DMS114 treated with DMSO at 0.1 percent for 48 hours (cell line): ENCODE results near the gene USP3.

ENCODE experiments used
- DNase-seq: peaks from one replicate; lab custom pipeline; 2025; ENCODE audit not compliant: unreplicated experiment; lab: John Stamatoyannopoulos, UW

The USP3 gene

DNA sequence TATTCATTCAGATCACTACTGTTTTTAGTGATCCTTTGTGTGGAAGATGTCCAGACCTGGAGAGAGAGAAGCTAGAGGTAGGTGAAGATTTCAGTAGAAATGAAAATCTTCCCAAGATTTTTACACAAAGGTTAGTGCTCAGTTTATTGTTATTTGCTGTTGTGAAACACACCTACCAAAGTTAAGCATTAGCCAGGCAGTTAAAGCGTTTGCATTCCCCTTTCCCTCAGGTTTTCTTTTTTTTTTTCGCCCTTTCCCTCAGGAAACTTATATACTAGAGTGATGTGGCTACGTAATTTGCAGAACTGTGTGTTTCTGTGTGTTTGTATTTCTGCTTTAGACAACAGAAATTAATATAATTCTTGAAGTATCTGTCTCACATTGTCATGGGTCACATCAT, 34.5 kb downstream of the USP3 start:
- no peak for DNase-seq

DNA sequence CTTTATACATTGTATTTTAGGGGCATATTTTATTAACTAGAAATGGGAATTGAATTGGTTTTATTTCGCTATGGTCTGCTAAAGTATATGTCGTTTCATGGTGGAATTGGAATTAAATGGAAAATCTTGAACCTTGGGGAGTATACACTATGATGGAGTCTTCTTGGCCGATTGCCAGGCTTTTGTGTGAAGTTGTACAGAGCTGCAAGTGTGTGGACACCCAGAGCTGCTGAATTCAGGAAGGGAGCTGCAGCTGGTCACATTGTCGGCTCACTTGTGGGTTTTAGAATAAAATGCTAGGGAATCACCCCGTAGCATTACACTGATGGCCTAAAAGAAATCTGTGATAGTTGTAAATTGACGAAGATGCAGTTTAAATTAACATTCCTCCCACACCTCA, 35.1 kb downstream of the USP3 start:
- DNase-seq = no peak

DNA sequence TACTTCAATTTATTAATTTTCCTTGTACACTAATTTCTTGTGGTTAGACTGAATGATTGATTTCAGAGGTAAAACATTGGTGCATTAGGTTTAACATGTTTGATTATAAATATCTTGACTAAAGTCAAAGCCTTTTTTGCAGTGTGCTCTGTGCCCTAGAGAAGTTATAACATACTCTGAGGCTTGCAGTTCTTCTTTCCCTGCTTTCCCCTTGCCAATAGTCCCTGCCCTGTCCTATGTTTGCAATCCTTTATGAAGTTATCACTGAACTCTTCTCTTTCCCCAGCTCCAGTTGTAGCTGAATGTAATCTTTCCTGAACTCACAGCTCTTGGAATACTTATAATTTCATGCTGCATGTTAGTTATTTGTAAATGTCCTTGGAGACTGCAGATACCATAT, 35.6 kb downstream of the USP3 start:
- no peak for DNase-seq

DNA sequence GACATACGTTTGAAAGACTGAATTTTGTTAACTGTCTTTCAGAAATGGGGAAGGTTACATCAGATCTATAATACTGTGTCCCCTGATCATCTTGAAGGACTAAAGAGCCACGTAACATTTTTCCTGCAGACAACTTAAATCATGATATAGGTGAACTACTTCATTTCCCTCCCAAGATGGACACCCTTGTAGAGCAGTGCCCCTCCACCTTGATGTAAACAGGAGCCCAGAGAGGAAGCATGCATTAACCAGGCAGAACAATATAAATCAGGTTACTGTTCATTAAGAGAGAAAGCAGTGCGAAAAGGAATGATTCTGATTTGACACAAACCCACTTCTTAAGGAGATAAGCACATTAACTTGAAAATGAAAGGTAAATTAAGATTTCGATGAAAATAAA, 36.1 kb downstream of the USP3 start:
- DNase-seq = no peak

DNA sequence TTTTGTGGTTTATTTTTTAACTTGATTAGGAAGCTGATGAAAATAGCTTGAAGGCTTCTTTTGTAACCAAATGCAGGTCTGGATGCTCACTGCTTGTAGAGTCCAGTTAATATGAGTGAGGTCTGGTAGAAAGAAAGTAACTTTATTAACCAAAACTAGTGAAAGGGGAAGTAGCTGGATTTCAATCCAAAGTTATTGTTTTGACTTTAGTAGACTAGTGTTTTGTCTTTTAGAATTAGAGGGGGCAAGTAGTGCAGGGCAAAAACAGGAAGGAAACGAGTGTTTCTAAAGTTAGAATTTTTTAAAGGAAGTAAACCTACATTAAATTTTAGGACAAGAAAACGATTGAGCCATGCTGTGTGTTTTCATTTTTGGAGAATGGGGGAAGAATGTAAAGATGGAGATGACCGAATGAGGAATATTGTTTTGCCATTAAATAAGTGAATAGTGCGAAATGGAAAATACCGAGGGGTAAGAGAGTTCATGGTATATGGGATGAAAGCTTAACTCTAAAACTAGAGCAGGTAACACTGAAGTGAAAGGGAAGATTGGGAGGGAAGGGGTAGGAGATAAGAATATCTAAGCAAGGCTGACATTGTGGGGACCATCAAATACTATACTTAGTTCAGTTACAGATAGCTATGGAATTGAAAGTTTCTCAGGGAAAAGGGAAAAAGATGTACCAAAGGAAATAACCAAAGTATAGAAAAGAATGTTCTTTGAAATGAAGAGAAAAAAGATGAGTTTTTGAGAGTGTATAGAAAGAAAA, 40.0 kb downstream of the USP3 start:
- DNase-seq = no peak

DNA sequence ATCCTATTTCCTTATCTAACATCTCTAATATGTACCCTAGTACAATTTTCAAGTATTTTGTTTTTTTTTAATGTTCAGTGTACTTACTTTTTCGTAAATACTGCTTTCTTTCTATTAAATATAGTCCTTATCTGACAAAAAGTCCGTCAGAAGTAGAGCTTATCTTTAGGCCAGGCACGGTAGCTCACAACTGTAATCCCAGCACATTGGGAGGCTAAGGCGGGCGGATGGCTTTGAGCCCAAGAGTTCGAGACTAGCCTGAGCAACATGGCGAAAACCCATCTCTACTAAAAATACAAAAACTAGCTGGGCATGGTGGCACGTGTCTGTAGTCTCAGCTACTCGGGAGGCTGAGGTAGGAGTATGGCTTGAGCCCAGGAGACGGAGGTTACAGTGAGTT, 41.1 kb downstream of the USP3 start:
- no peak for DNase-seq

DNA sequence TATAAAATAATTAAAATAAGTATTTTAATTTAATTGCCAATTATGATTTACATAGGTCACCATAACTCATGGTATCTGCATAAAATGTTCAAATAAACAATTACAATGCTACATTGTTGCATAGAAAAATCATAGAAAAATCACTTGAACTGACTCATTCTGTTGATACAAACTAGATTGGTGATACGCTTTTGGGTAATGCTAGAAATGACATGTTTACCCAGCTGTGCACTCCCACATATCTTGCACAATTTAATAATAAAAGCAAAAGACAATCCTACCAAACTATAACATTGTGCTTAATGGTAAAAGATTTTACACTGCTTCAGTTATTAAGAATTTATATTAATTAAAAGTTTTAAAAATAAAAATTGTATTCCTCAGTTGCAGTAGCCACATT, 47.0 kb downstream of the USP3 start:
- no peak for DNase-seq

DNA sequence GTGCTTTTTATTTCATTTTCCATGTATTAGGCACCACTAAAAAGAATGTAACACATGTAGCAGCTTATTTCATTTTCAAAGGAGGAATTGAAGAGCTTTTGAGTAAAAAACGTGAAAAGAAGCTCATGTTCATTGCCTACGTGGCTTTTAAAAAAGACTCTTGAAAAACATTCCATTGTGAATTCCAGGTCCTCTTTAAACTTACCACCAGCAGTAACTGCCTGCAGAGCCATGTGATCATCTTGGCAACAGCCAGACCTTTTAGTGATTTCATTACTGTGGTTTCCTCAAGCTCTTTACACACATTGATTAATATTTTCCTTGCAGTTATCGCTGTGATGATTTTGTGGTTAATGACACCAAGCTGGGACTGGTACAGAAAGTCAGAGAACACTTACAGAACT, 49.0 kb downstream of the USP3 start:
- no peak for DNase-seq

DNA sequence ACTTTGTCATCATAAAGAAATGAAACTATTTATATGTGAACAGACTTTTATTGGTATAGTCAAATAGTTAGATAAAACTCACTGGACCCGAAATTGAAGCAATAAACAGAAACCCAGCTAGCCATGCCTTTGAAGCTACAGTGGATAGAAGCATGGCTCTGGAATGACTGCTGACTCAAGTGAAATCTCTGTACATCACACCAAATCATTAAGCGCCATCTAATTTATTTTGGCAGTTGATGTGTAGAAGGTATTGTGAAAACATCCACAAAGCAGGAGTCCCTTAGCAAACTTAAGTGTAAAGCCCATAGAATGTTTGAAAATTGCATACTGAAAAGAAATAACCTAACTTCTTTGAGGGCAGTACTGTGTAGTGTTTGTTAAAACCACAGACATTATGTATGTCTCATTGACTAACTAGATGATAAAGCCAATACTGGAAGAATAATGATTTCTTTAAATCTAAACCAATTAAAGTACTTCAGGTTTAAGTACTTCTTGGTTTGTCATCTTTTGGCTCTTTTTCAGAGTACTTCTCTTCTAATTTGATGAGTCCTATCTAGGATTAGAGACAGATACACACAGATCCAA, 50.0 kb downstream of the USP3 start:
- DNase-seq = no peak

DNA sequence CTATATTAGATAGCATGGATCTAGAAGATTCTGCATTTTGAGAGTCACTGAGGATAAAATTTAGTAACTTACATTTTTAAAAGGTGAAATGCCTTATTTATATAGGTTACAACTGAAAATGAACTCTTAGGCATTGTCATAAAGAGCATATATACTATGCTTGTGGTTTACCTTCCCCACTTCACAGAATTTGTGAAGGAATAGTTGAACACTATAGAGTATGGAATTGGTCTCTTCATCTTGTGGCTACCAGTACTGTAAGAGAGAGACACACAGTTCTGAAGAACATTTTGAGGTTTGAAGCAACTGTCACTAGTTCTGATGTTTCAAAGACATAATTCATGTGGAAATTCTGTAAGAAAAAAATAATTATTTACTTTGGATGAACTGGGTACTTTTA, 51.1 kb downstream of the USP3 start:
- DNase-seq = no peak

DNA sequence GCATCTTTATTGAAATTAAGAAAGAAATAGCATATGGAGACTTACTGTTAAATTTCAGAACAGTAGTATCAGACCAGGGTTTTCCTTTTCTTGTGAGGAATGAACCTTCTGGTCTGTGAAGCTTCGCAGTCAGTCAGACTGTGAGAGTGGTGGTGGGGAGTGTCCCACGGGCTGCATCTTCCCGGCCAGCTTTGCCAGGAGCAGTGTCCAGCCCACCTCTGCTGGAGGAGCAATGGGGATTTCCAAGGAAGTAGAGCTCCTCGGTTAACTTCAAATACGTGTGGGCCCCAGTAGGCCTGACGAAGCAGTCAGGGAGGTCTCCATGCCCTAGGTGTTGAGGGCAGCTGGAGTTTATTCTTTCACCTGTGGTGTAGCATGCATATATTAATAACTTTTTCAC, 51.9 kb downstream of the USP3 start:
- DNase-seq = no peak

DNA sequence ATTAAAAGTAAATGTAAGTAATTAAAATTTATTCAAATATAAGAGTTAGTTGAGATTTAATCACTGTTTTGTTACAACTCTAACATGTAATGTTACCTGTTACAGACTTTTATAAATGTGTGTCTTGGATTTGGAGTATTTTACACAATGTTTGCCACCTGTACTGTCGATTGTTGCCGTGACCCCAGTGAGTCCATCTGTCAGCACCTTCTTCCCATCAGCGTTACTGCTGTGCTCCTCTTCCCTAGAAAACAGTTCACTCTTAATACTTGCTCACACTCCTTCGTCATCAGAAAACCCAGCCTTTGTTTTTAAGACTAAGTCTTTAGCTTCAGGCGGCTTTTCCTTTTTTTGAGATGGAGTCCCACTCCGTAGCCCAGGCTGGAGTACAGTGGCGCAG, 52.3 kb downstream of the USP3 start:
- no peak for DNase-seq

DNA sequence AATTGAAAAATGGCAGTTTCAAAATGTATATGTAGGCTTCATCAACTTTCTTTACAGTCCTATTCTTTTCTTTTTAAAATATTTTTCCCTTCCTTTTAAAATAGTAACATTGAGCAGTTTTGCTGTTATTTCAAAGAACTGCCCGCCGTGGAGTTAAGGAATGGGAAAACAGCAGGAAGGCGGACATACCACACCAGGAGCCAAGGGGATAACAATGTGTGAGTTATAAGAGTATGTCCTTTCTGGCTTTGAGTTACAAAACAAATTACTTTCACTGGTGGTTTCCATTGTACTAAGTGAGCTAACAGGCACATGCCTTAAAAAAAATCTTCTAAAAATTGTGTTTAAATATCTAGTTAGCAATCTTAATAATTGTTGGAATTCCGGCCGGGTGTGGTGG, 55.4 kb downstream of the USP3 start:
- no peak for DNase-seq

DNA sequence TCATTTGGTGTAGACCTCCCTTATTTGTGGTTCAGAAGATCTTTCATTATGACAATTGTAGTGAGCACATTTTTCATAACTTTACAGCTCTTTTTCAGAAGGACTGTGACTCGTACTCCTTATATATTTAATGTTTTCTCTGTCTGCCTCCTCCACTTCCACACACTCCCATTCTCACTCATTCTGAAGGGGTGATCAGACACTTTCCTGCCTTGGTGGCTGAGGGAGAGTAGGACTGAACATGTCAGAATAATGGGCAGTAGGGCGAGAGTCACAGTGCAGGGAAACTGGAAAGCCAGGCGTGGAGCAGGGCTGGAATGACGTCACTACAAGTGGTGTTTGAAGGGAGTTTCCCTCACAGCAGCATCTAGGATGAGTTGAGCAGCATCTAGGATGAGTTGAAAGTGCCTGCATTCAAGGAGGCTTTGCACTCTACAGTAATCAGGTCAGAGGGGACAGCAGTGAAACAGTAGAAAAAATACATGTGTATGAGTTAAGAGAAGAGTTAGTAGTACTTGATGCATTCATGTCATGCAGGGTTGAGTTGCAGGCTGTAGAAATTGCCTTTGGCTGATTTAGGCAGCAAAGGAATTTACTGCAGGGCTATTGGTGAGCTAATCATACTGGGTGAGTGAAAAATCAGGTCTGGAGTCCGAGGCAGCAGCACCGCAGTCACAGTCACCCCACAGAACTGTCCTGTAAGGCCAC, 56.5 kb downstream of the USP3 start:
- DNase-seq = no peak

DNA sequence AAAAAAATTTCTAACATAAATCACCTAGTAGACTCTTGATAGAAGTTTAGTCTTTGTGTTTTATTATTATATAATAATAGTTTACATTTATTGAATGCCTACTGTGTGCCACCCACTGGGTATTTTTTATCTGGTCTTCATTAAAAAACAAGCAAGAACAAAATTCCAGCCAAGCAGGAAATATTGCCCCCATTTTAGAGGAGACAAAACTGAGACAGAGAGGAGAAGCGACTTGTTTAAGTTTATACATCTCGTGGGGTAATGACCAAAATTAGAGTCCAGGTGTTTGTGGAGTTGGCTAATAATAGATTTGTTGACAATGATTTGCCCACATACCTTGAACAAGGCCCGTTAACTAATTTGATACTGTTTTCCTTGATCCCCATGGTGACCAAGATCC, 59.7 kb downstream of the USP3 start:
- no peak for DNase-seq

DNA sequence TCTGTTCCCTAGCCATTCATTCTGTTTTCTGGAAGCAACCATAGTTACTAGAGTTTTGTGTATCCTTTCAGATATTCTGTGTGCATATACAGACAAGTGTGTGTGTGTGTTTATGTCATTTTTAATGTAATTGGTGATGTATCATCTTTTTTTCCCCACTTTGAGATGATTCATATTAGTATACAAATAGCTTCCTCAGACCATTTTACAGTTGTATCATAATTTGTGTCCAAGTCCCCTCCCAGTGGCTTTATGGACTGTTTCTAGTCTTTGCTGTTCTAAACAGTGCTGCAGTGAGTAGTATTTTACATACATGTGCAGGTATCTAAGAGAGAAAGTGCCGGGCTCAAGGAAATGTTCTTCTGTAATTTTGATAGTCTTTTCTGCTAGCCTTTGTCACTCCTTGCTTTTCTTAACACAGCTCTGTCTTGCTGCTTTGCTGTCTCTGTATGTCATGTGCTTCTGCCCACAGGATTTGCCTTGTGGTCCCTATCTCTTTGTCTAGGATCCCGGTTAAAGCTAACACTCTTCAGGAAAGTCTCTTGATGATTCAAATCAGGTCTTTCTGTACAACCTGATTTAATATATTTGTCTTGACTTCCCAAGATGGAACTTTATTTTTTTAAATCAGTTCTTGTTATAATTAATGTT, 61.3 kb downstream of the USP3 start:
- no peak for DNase-seq

DNA sequence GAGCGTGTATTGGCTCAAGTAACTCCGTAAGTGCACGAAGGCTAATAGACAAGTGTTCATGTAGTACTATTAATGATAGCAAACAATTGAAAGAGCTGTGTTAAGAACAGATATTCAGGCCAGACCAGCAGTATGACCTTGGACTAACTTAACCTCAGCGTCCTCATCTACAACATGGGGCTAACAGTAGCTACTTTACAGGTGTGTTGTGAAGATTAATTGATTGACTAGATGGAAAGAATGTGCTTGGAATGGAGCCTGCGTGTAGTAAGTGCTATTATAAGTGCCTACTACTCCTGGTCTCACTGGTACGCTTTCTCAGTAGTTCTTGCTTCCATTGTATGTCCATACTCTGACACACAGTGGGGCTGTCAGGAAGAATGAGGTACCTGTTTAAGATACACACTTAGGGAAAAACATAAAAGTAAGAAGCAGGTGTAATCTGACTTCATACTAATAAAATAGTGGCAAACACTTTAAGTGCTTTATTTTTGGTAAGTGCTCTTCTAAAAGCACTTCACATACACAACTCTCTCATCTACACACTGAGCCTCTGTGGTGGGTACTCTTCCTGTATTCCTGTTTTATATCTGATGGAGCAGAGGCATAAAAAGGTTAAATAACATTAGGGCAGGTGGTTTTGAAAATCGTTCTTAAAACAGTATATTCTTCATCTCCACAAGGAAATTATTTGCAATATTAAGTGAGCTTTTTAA, 68.5 kb downstream of the USP3 start:
- DNase-seq = no peak

DNA sequence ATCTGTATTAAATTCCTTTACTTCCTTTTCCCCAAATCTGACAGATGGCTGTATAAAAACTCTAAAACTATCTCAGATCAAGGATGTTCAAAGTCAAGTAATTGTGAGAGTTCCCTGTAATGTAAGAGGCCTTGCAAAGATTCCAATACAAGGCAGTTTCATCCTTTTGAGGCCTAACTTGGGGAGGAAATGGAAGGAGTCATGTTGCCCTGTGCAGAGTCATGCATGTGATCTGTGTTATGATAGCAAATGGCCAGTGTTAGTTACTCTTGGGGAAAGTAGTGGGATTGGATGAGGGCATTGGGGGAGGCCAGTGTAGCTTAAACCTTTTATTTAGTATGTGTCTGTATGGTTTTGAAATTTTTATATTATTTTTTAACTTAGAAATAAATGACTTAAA, 69.1 kb downstream of the USP3 start:
- DNase-seq = no peak

DNA sequence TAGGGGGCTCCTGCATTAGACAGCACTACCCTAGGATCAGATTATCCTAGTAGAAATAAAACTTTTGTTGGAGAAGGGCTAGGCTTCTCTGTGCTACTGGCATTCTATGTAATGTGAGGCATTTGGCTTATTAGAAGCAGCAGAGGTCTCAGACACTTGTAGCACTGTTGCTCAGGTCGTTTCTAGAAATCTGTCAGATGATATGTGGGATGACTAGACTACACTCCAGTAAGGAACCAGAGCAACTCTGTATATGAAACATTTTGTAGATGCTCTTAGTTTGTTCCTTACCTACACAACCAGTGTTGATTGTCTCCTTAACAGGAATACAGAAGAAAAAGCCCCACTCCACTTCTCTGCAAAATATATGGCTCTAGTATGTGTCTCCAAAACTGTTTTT, 70.9 kb downstream of the USP3 start:
- DNase-seq = no peak

DNA sequence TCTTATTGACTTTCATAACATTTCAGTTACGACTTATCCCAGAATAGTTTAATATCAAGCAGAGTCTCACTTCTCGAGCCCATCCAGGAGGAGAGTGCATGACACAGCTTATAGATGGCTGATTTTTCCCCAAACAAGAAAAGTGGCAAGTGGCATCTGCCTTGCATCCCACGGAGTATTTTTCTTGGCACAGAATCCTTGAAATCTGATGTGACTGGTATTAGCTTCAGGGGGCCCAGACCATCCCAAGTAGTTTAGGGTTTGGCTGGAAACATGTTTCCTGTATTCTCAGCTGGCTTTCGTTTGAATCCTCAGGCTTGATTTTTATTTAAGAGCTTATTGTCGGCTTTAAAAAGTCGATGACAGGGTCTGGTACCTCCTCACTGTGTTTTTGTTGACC, 72.0 kb downstream of the USP3 start:
- DNase-seq = no peak

DNA sequence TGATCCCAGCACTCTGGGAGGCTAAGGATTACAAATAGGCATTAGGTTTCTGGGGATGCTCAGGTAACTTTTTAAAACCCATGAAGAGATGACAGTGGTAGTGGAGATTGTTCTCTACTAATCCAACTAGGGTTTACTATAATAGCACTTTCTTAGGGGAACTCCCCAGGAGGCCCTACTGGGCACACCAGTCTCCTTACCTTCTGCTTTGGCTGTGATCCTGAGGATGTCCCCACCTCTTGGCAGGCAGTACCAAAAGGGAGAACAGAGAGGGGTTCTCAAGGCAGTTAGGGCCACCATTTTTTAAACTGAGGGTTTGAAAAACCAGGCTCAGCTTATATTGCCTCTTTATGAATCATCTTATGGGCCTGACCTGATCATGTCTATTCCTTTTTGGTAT, 77.8 kb downstream of the USP3 start:
- DNase-seq = no peak
